ENCODE measurements around the gene ABCD3. TPM values are rescaled to one million over a fixed set of nuclear protein-coding genes. Genes with fewer than 3 reads are reported as not detected.
"Not testable (repeated sequence)": the region's sequence is repeated elsewhere in the genome, so short reads cannot be mapped to it uniquely, and the experiment has no call there.

The ABCD3 gene
- total and polyA plus RNA-seq, 2 of the 4 experiments (the other 2 are of a cell fraction), result 13.6 to 32.6 TPM

- H2BK120ac ChIP-seq (ENCODE audit: low read depth, low read length); H3K36me3 ChIP-seq (ENCODE audit: control insufficient read depth, insufficient read depth, low read length); H3K23ac ChIP-seq (ENCODE audit: low read depth, low read length); H3K14ac ChIP-seq (replicated peaks; ENCODE audit: low read depth, low read length); H2BK15ac ChIP-seq (ENCODE audit: low read depth, low read length); dilution Hi-C loops (cut with HindIII; ENCODE audit: low sequenced_read_pairs, unreplicated experiment); in situ Hi-C loops (cut with MboI; ENCODE audit: low sequenced_read_pairs); H3K9me1 ChIP-seq (ENCODE audit: insufficient read depth, low read length); POLR2A ChIA-PET (ENCODE audit: unreplicated experiment); H4K8ac ChIP-seq (ENCODE audit: low read depth in 2 of 2, low read length in 2 of 2); intact Hi-C loops (cut with micrococcal nuclease); H3K27ac ChIP-seq (ENCODE audit: insufficient read depth, low read length); H4K91ac ChIP-seq (ENCODE audit: insufficient read depth, low read depth, low read length); H3K4ac ChIP-seq (ENCODE audit: low read depth, low read length); BruUV-seq (replicated peaks); H2AK5ac ChIP-seq (ENCODE audit: low read depth, low read length); H3K4me3 ChIP-seq (ENCODE audit: insufficient read depth, low read depth, low read length); H3K27me3 ChIP-seq (ENCODE audit: control insufficient read depth, insufficient read depth, low read length); H3K9ac ChIP-seq (ENCODE audit: low read depth, low read length); ATAC-seq (ENCODE audit: low read depth); H2BK20ac ChIP-seq (ENCODE audit: low read depth, low read length); H3K4me2 ChIP-seq (ENCODE audit: low read depth, low read length); H2AK9ac ChIP-seq (replicated peaks; ENCODE audit: low read depth, low read length, poor library complexity); H3K4me1 ChIP-seq (ENCODE audit: control insufficient read depth, insufficient read depth, low read length); H4K5ac ChIP-seq (ENCODE audit: low read depth, low read length); H2AFZ ChIP-seq (replicated peaks; ENCODE audit: low read length, poor library complexity); H4K20me1 ChIP-seq (ENCODE audit: insufficient read depth, low read length); CTCF ChIA-PET; H3K18ac ChIP-seq (ENCODE audit: low read depth, low read length); H2BK5ac ChIP-seq (ENCODE audit: low read depth, low read length, poor library complexity, severe bottlenecking); H3K56ac ChIP-seq (ENCODE audit: extremely low read depth, insufficient read depth, low read length); DNase-seq: not testable (repeated sequence)
- peaks cover 28 to 45% of the 10 kb centered on the region in 2 experiments for H3K79me1 ChIP-seq (ENCODE audit: low read depth in 1 of 2, low read length in 2 of 2)
- peaks cover 15% of the 10 kb centered on the region for H3K9me3 ChIP-seq (ENCODE audit: control insufficient read depth, insufficient read depth, low read length)
Observed at GRCh38 chr1:94443067-94443466, 24.9 kb downstream of the ABCD3 start.

GRCh38 chr1:94444819-94445218, 26.6 kb downstream of the ABCD3 start:
- H3K4me2 ChIP-seq (ENCODE audit: low read depth, low read length); H3K4ac ChIP-seq (ENCODE audit: low read depth, low read length); H3K27ac ChIP-seq (ENCODE audit: insufficient read depth, low read length); H3K14ac ChIP-seq (replicated peaks; ENCODE audit: low read depth, low read length); in situ Hi-C loops (cut with MboI; ENCODE audit: low sequenced_read_pairs); intact Hi-C loops (cut with micrococcal nuclease); H3K18ac ChIP-seq (ENCODE audit: low read depth, low read length); H4K5ac ChIP-seq (ENCODE audit: low read depth, low read length); H3K4me1 ChIP-seq (ENCODE audit: control insufficient read depth, insufficient read depth, low read length); POLR2A ChIA-PET (ENCODE audit: unreplicated experiment); DNase-seq; H3K36me3 ChIP-seq (ENCODE audit: control insufficient read depth, insufficient read depth, low read length); H2BK120ac ChIP-seq (ENCODE audit: low read depth, low read length); ATAC-seq (ENCODE audit: low read depth); H4K20me1 ChIP-seq (ENCODE audit: insufficient read depth, low read length); H2BK5ac ChIP-seq (ENCODE audit: low read depth, low read length, poor library complexity, severe bottlenecking); BruUV-seq (replicated peaks); H4K8ac ChIP-seq (ENCODE audit: low read depth in 2 of 2, low read length in 2 of 2); H3K9me1 ChIP-seq (ENCODE audit: insufficient read depth, low read length); H3K56ac ChIP-seq (ENCODE audit: extremely low read depth, insufficient read depth, low read length); H3K9ac ChIP-seq (ENCODE audit: low read depth, low read length); H3K4me3 ChIP-seq (ENCODE audit: insufficient read depth, low read depth, low read length); H2AK9ac ChIP-seq (replicated peaks; ENCODE audit: low read depth, low read length, poor library complexity); H2AK5ac ChIP-seq (ENCODE audit: low read depth, low read length); H4K91ac ChIP-seq (ENCODE audit: insufficient read depth, low read depth, low read length); H3K23ac ChIP-seq (ENCODE audit: low read depth, low read length); dilution Hi-C loops (cut with HindIII; ENCODE audit: low sequenced_read_pairs, unreplicated experiment); CTCF ChIA-PET; H2AFZ ChIP-seq (replicated peaks; ENCODE audit: low read length, poor library complexity); H2BK15ac ChIP-seq (ENCODE audit: low read depth, low read length); H2BK20ac ChIP-seq (ENCODE audit: low read depth, low read length); H3K27me3 ChIP-seq (ENCODE audit: control insufficient read depth, insufficient read depth, low read length): not testable (repeated sequence)
- no CpG with 5 or more reads among the region's 3 CpGs for WGBS, 2 experiments (ENCODE audit: extremely low coverage in 2 of 2, insufficient read length in 1 of 2)
- H3K79me1 ChIP-seq (ENCODE audit: low read depth in 1 of 2, low read length in 2 of 2), result peaks cover 26 to 31% of the 10 kb centered on the region in 2 experiments
- peaks cover 21% of the 10 kb centered on the region for H3K9me3 ChIP-seq (ENCODE audit: control insufficient read depth, insufficient read depth, low read length)
